GM21619 (cell line): Measurements from ENCODE around the gene SAA1.

Source experiments
- ATAC-seq: cut with Tn5 transposase; IDR thresholded peaks from one replicate; pipeline ENCODE4 v1.9.1; 2021; ENCODE audit not compliant: unreplicated experiment

Gene SAA1

DNA sequence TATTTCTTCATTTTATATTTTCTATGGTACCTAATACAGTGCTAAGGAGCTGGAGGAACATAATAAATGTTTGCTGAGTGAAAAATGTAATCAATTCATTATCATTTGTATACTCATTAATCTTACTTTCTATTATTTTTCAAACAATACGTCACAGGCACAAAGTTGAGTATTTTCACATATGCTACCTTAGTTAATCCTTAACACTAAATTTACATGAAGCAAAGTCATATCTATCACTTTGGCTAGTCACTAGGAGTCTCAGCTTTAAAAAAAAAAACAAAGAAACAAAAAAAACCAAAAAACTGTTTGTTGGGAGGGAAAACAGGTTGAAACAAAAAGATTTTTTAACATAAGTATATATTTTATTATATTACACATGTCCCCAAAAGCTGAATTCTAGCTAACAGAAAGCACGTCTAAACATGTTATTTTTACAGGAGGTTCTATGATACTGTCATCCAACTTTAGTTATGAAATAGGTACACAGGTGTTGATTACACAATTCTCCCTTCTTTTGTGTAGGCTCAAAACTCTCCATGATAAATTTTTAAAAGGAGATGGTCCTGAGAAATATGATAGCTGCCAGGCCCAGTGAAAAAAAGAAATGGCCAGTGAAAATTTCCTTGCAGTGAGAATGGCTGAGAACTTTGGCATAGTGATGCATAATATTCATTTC, 41.5 kb downstream of the SAA1 start:
- no peak for ATAC-seq

GRCh38 chr11:18308242-18308641, 42.2 kb downstream of the SAA1 start:
- ATAC-seq, result no peak

GRCh38 chr11:18309691-18310090, 43.6 kb downstream of the SAA1 start:
- ATAC-seq, result no peak

DNA sequence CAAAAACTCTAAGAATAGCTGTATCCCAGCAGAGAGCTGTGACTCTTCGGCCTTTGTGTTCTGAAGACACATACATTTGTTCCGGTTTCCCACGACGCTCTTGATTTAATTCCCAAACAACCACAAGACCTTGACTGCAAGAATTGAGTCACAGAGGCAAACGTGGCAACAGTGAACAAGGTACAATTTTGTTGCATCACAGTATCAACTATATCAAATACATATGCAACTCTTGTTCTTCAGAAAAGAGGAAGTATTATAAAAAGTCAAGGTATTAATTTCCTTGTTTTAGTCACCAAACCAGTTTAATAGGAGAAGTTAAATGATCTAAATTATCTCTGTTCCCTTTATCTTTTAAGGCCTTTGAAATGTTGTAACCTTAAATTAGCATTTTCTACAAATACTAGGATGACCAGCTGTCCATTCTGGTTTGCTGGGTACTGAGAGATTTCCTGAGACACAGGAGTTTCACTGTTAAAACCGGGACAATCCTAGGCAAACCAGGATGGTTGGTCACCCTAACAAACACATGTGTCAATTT, 44.8 kb downstream of the SAA1 start:
- no peak for ATAC-seq

DNA sequence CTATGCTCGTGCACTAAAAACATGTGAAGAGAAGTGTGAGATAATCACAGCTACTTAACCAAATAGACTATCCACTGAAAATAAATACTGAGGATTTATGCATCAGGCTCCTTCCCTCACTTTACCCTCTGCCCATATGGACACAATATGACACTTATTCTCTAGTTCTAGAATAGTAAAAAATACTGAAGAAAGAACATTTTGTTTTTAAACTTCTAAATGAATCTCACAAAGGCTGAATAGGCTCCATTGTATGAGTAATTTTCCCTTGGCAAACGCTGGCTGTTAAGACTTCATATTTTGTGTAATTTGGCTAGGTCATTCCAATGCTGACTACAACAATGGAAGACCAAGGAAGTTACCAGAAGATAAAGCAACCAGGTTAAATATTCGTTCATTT, 45.9 kb downstream of the SAA1 start:
- ATAC-seq, result no peak

GRCh38 chr11:18312663-18313420, 46.8 kb downstream of the SAA1 start:
- ATAC-seq, result no peak

GRCh38 chr11:18313965-18314763, 48.1 kb downstream of the SAA1 start:
- no peak for ATAC-seq

GRCh38 chr11:18314784-18315523, 48.9 kb downstream of the SAA1 start:
- ATAC-seq, result no peak

DNA sequence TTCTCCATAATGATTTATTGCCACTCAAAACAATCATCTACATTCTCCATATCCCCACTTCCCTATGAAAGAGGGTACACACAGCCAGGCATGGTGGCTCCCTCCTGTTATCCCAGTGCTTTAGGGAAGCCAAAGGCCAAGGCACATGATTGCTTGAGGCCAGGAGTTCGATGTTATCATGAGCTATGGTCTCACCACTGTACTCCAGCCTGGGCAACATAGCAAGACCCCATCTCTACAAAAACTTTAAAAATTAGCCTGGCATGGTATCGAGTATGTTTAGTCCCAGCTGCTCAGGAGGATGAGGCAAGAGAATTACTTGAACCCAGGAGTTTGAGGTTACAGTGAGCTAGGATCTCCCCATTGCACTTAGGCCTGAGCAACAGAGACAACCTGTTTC, 49.8 kb downstream of the SAA1 start:
- no peak for ATAC-seq

- ATAC-seq, result no peak
These were observed 51.5 kb downstream of the SAA1 start for GRCh38 chr11:18317551-18317950.
